Left ventricle myocardium inferior (tissue), 1 donor: ENCODE results near the gene ZBTB25. TPM values are rescaled to one million over a fixed set of nuclear protein-coding genes. Genes with fewer than 3 reads are reported as not detected.

Experiments used
- DNase-seq: peaks from one replicate; pipeline ENCODE4 v3.0.0-alpha.2; 2020
- H3K27ac ChIP-seq: fragments of 200-600 bp; replicated peaks from 2 replicates; pipeline ENCODE4 v1.8.0; 2021
- H3K27me3 ChIP-seq: fragments of 200-600 bp; 2 replicates; pipeline ENCODE4 v1.8.0; 2021; ENCODE audit warnings: low read depth
- H3K36me3 ChIP-seq: fragments of 200-600 bp; 2 replicates; pipeline ENCODE4 v1.8.0; 2021
- H3K4me1 ChIP-seq: fragments of 200-600 bp; 2 replicates; pipeline ENCODE4 v1.8.0; 2021
- H3K4me3 ChIP-seq: fragments of 200-600 bp; 2 replicates; pipeline ENCODE4 v1.8.0; 2021; ENCODE audit warnings: mild to moderate bottlenecking, moderate library complexity
- H3K9me3 ChIP-seq: fragments of 200-600 bp; replicated peaks from 2 replicates; pipeline ENCODE4 v1.8.0; 2021
- CTCF ChIP-seq: fragments of 200-600 bp; IDR thresholded peaks from 2 replicates; pipeline ENCODE4 v1.8.0; 2021; ENCODE audit warnings: antibody characterized with exemption, mild to moderate bottlenecking, borderline replicate concordance
- intact Hi-C: fragments of 100-400 bp; cut with micrococcal nuclease; formaldehyde crosslinking; loops from one replicate; pipeline ENCODE4 v1.11.0; 2022
- total RNA-seq: library from RNA; stranded (reverse); fragmentation: NEBNext Ultra II Directional; extraction: Animal tissue kit (Norgen Biotek cat#: 25700); gene quantifications from one replicate; pipeline ENCODE4 v1.2.1, GENCODE V29; 2021
- donor health status: DM: no; HTN: yes; CAD: no; lungs with severe emphysema.

Gene ZBTB25
- total RNA-seq, 1 donor from 2014 or later = 20.8 TPM

DNA sequence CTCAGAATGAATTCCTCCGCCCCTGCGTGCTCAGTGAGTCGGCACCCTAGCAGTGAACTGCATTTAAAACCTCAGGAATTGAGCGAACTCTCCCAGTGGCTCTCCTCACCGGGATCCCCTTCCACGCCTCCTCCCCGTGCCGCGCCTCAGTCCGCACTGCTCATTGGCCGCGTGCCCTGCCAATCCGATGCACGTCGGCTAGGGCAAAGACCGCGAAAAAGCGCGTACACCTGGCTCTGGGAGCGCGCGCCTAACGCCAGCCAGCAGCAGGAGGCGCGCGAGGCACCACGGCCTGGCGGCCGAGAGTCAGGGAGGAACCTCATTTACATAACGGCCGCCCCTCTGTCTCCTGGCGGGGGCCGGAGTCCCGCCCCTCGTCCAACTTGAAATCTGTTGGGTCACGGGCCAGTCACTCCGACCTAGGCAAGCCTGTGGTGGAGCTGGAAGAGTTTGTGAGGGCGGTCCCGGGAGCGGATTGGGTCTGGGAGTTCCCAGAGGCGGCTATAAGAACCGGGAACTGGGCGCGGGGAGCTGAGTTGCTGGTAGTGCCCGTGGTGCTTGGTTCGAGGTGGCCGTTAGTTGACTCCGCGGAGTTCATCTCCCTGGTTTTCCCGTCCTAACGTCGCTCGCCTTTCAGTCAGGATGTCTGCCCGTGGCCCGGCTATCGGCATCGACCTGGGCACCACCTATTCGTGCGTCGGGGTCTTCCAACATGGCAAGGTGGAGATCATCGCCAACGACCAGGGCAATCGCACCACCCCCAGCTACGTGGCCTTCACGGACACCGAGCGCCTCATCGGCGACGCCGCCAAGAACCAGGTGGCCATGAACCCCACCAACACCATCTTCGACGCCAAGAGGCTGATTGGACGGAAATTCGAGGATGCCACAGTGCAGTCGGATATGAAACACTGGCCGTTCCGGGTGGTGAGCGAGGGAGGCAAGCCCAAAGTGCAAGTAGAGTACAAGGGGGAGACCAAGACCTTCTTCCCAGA lies 36.9 kb upstream of the ZBTB25 start, which contains the start of gene HSPA2:
TSS of gene HSPA2 (plus strand) at position 534 of the 995 bp plus-strand sequence. CDS start at position 643, 109 bp downstream.
- Histone ChIP-seq H3K9me3 (peaks cover 6% of the 10 kb centered on the region), H3K4me1 (peaks cover 24% of the 10 kb centered on the region), H3K36me3 (no peaks in the 10 kb centered on the region), H3K4me3 (peak within 1 kb of the TSS; percentile 80), H3K27me3 (peaks cover 9% of the 10 kb centered on the region), H3K27ac (peak within 1 kb of the TSS; percentile 84)
- intact Hi-C loops = no loop called here
- TF ChIP-seq CTCF = peak; percentile 88
- peak; percentile 99 for DNase-seq

- DNase-seq = no peak
- TF ChIP-seq CTCF = no peak
- H3K4me1 ChIP-seq = peaks cover 18% of the 10 kb centered on the region
- intact Hi-C loops = no loop called here
- peaks cover 6% of the 10 kb centered on the region for H3K9me3 ChIP-seq
- no peak overlapping the region for H3K27ac ChIP-seq
- H3K4me3 ChIP-seq = no peak overlapping the region
- H3K27me3 ChIP-seq = peaks cover 8% of the 10 kb centered on the region
- H3K36me3 ChIP-seq = no peaks in the 10 kb centered on the region
These were observed 33.0 kb upstream of the ZBTB25 start for GRCh38 chr14:64536488-64537245.

DNA sequence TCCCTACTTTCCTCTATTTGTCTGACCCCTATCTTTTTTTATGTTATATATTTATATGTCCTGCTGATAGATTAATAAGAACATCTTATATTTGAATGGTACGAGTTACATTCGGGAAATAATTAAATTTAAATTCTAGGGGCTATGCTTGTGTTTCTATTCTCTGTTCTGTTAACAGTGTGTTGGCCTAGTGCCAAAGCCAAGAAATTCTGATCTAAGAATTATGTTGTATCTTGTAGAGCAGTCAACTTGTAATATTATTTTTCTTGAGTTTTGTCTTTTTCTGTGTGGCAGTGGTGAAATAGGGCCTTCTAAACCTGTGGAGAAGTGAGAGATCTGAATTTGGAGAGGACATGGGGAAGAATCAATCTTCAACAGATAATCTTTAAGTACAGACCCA lies 27.9 kb upstream of the ZBTB25 start:
- H3K4me3 ChIP-seq = no peak overlapping the region
- no peaks in the 10 kb centered on the region for H3K27me3 ChIP-seq
- H3K27ac ChIP-seq = no peak overlapping the region
- TF ChIP-seq CTCF = no peak
- no peak for DNase-seq
- H3K4me1 ChIP-seq = no peaks in the 10 kb centered on the region
- intact Hi-C loops = no loop called here
- no peaks in the 10 kb centered on the region for H3K9me3 ChIP-seq
- H3K36me3 ChIP-seq = no peaks in the 10 kb centered on the region

- H3K27me3 ChIP-seq = no peaks in the 10 kb centered on the region
- intact Hi-C loops = no loop called here
- no peak overlapping the region for H3K4me3 ChIP-seq
- H3K9me3 ChIP-seq = no peaks in the 10 kb centered on the region
- no peak for DNase-seq
- H3K36me3 ChIP-seq = peaks cover 23% of the 10 kb centered on the region
- H3K27ac ChIP-seq = no peak overlapping the region
- peaks cover 18% of the 10 kb centered on the region for H3K4me1 ChIP-seq
- no peak for TF ChIP-seq CTCF
These were observed 21.7 kb upstream of the ZBTB25 start for GRCh38 chr14:64525354-64525753.

DNA sequence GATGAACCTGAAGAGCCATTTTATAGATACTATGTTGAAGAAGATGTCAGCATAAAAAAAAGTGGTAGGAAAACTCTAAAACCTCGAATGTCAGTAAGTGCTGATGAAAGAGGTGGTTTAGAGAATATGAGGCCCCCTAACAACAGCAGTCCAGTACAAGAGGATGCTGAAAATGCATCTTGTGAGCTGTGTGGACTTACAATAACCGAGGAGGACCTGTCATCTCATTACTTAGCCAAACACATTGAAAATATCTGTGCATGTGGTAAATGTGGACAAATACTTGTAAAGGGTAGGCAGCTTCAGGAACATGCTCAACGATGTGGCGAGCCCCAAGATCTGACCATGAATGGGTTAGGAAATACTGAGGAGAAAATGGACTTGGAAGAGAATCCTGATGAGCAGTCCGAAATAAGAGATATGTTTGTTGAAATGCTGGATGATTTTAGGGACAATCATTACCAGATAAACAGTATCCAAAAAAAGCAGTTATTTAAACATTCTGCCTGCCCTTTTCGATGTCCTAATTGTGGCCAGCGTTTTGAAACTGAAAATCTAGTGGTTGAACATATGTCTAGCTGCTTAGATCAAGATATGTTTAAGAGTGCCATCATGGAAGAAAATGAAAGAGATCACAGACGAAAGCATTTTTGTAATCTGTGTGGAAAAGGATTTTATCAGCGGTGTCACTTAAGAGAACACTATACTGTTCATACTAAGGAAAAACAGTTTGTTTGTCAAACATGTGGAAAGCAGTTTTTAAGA lies 19.1 kb upstream of the ZBTB25 start:
- DNase-seq = no peak
- Histone ChIP-seq H3K27ac (no peak overlapping the region), H3K36me3 (peaks cover 23% of the 10 kb centered on the region), H3K4me1 (peaks cover 25% of the 10 kb centered on the region), H3K27me3 (no peaks in the 10 kb centered on the region), H3K9me3 (no peaks in the 10 kb centered on the region), H3K4me3 (no peak overlapping the region)
- intact Hi-C loops = no loop called here
- no peak for TF ChIP-seq CTCF
